Measurements from ENCODE around the gene PSMA1. TPM values are rescaled to one million over a fixed set of nuclear protein-coding genes. Genes with fewer than 3 reads are reported as not detected.

The PSMA1 gene
- total RNA-seq, 1 experiment from 2014 or later, result 167 TPM

GRCh38 chr11:14518820-14519219 lies 1.4 kb downstream of the PSMA1 start:
- no peak overlapping the region for H3K27ac Mint-ChIP-seq
- H3K27ac ChIP-seq (ENCODE audit: insufficient read length, low read depth, low read length), result no peak overlapping the region
- no peak overlapping the region for H4K91ac ChIP-seq (ENCODE audit: insufficient read length, low read depth, low read length)

More at GRCh38 chr11:14518820-14519219, 1.4 kb downstream of the PSMA1 start:
- Histone ChIP-seq H3K4me2 (ENCODE audit: insufficient read depth, insufficient read length, low read length) (peak overlapping the region; percentile 87), H3K18ac (ENCODE audit: insufficient read length, low read depth, low read length) (no peak overlapping the region), H2AK5ac (ENCODE audit: insufficient read length, low read length) (no peak overlapping the region), H3K9ac (ENCODE audit: extremely low read depth, insufficient read length, low read length) (peak overlapping the region; percentile 90), H2BK15ac (ENCODE audit: low read depth, low read length) (no peak overlapping the region), H3K4ac (ENCODE audit: low read depth, low read length) (no peak overlapping the region), H3K14ac (ENCODE audit: insufficient read depth, low read length) (no peak overlapping the region), H3K79me2 (ENCODE audit: insufficient read depth, low read length) (peaks cover 7% of the 10 kb centered on the region; the same call in 1 of the 2 replicates), H3K23ac (ENCODE audit: insufficient read length, low read depth, low read length) (no peak overlapping the region), H3K56ac (ENCODE audit: insufficient read length, low read depth, low read length) (no peak overlapping the region), H2BK5ac (ENCODE audit: insufficient read length, low read length) (no peak overlapping the region), H2BK12ac (ENCODE audit: insufficient read length, low read depth, low read length) (no peak overlapping the region), H2BK20ac (ENCODE audit: low read depth, low read length, poor library complexity, severe bottlenecking) (no peak overlapping the region), H4K8ac (replicated peaks; ENCODE audit: insufficient read length, low read depth, low read length) (no peak overlapping the region), H3K23me2 (ENCODE audit: insufficient read length, low read depth, low read length, poor library complexity, severe bottlenecking) (peaks cover 3% of the 10 kb centered on the region), H4K5ac (ENCODE audit: insufficient read length, low read depth, low read length) (no peak overlapping the region), H3K27me3 (ENCODE audit: insufficient read depth, low read length) (no peaks in the 10 kb centered on the region), H4K20me1 (ENCODE audit: control insufficient read depth, insufficient read depth, insufficient read length) (no peaks in the 10 kb centered on the region), H3K4me1 (ENCODE audit: insufficient read depth, low read length) (no peaks in the 10 kb centered on the region), H3K9me3 (ENCODE audit: control insufficient read depth, low read depth, low read length) (no peaks in the 10 kb centered on the region), H2BK120ac (ENCODE audit: low read depth, low read length, poor library complexity, severe bottlenecking) (no peak overlapping the region), H3K79me1 (ENCODE audit: insufficient read depth, low read depth, low read length, poor library complexity, severe bottlenecking) (no peaks in the 10 kb centered on the region), H2AFZ (ENCODE audit: low read length) (no peak overlapping the region), H3T11ph (ENCODE audit: low read length) (no peak overlapping the region)
- Mint-ChIP-seq H3K27me3 (ENCODE audit: low read depth) (no peaks in the 10 kb centered on the region), H3K36me3 (ENCODE audit: insufficient read depth in 1 of 3, low read depth in 3 of 3) (peaks cover 11 to 33% (median 30%) of the 10 kb centered on the region in 3 experiments; a peak in 6 of 7 replicates), H3K9me3 (no peaks in the 10 kb centered on the region), H3K4me3 (peak overlapping the region; percentile 95 to 98), H3K4me1 (peaks cover 14 to 15% of the 10 kb centered on the region in 2 experiments)
- no peak for DNase-seq
- TF ChIP-seq CTCF (conservative IDR thresholded peaks at IDR 0.05), result no peak
- no CpG with 5 or more reads among the region's 3 CpGs for WGBS (ENCODE audit: extremely low coverage, insufficient read length, low lambda C conversion rate)

Measured in H9 (cell line).